ENCODE measurements around the gene FBP2.

FBP2 gene

GRCh38 chr9:94599102-94599501, 5.5 kb upstream of the FBP2 start:
- no peak for TF ChIP-seq MAX (IDR thresholded peaks at IDR 0.05)
- TF ChIP-seq CREB1 (IDR thresholded peaks at IDR 0.05; ENCODE audit: low read depth) = no peak
- TF ChIP-seq TEAD4 (IDR thresholded peaks at IDR 0.05) = no peak
- no peak for TF ChIP-seq ZBTB7A (IDR thresholded peaks at IDR 0.05; ENCODE audit: low read depth)
- no peak for TF ChIP-seq REST (IDR thresholded peaks at IDR 0.05; ENCODE audit: low read depth)
- no peak for TF ChIP-seq TAF1 (IDR thresholded peaks at IDR 0.05; ENCODE audit: low read depth)
- TF ChIP-seq TCF12 (IDR thresholded peaks at IDR 0.05; ENCODE audit: low read depth) = no peak
- no peak for TF ChIP-seq EGR1 (IDR thresholded peaks at IDR 0.05)
- no peak for TF ChIP-seq YY1 (IDR thresholded peaks at IDR 0.05; ENCODE audit: low read depth)
- no peak for TF ChIP-seq RAD21 (IDR thresholded peaks at IDR 0.05; ENCODE audit: low read depth)
- TF ChIP-seq EP300 (IDR thresholded peaks at IDR 0.05; ENCODE audit: borderline replicate concordance) = no peak
- TF ChIP-seq NFIC (IDR thresholded peaks at IDR 0.05) = no peak
- no peak for TF ChIP-seq USF1 (IDR thresholded peaks at IDR 0.05)

GRCh38 chr9:94591876-94592275, 1.7 kb downstream of the FBP2 start:
- no peak for TF ChIP-seq ZBTB7A (IDR thresholded peaks at IDR 0.05; ENCODE audit: low read depth)
- no peak for TF ChIP-seq NFIC (IDR thresholded peaks at IDR 0.05)
- TF ChIP-seq CEBPB (IDR thresholded peaks at IDR 0.05) = no peak
- TF ChIP-seq TCF12 (IDR thresholded peaks at IDR 0.05; ENCODE audit: low read depth) = no peak
- no peak for TF ChIP-seq MAX (IDR thresholded peaks at IDR 0.05)
- TF ChIP-seq EGR1 (IDR thresholded peaks at IDR 0.05) = no peak
- TF ChIP-seq TAF1 (IDR thresholded peaks at IDR 0.05; ENCODE audit: low read depth) = no peak
- TF ChIP-seq YY1 (IDR thresholded peaks at IDR 0.05; ENCODE audit: low read depth) = no peak
- no peak for TF ChIP-seq USF1 (IDR thresholded peaks at IDR 0.05)
- no peak for TF ChIP-seq FOXM1 (IDR thresholded peaks at IDR 0.05; ENCODE audit: borderline replicate concordance, low read depth)
- TF ChIP-seq REST (IDR thresholded peaks at IDR 0.05; ENCODE audit: low read depth) = no peak
- no peak for TF ChIP-seq EP300 (IDR thresholded peaks at IDR 0.05; ENCODE audit: borderline replicate concordance)
- TF ChIP-seq CREB1 (IDR thresholded peaks at IDR 0.05; ENCODE audit: low read depth) = no peak
- TF ChIP-seq TEAD4 (IDR thresholded peaks at IDR 0.05) = no peak
- TF ChIP-seq RAD21 (IDR thresholded peaks at IDR 0.05; ENCODE audit: low read depth) = no peak

GRCh38 chr9:94588681-94589080, 4.9 kb downstream of the FBP2 start:
- no peak for TF ChIP-seq REST (IDR thresholded peaks at IDR 0.05; ENCODE audit: low read depth)
- TF ChIP-seq CREB1 (IDR thresholded peaks at IDR 0.05; ENCODE audit: low read depth) = no peak
- no peak for TF ChIP-seq YY1 (IDR thresholded peaks at IDR 0.05; ENCODE audit: low read depth)
- no peak for TF ChIP-seq CEBPB (IDR thresholded peaks at IDR 0.05)
- no peak for TF ChIP-seq TAF1 (IDR thresholded peaks at IDR 0.05; ENCODE audit: low read depth)
- no peak for TF ChIP-seq EP300 (IDR thresholded peaks at IDR 0.05; ENCODE audit: borderline replicate concordance)
- no peak for TF ChIP-seq RAD21 (IDR thresholded peaks at IDR 0.05; ENCODE audit: low read depth)

GRCh38 chr9:94586814-94587213, 6.8 kb downstream of the FBP2 start:
- no peak for TF ChIP-seq CREB1 (IDR thresholded peaks at IDR 0.05; ENCODE audit: low read depth)
- no peak for TF ChIP-seq ZBTB7A (IDR thresholded peaks at IDR 0.05; ENCODE audit: low read depth)
- TF ChIP-seq TEAD4 (IDR thresholded peaks at IDR 0.05) = no peak
- TF ChIP-seq NFIC (IDR thresholded peaks at IDR 0.05) = no peak
- no peak for TF ChIP-seq TAF1 (IDR thresholded peaks at IDR 0.05; ENCODE audit: low read depth)
- TF ChIP-seq RAD21 (IDR thresholded peaks at IDR 0.05; ENCODE audit: low read depth) = no peak
- no peak for TF ChIP-seq MAX (IDR thresholded peaks at IDR 0.05)
- TF ChIP-seq CEBPB (IDR thresholded peaks at IDR 0.05) = no peak
- TF ChIP-seq FOXM1 (IDR thresholded peaks at IDR 0.05; ENCODE audit: borderline replicate concordance, low read depth) = no peak
- no peak for TF ChIP-seq TCF12 (IDR thresholded peaks at IDR 0.05; ENCODE audit: low read depth)
- TF ChIP-seq EP300 (IDR thresholded peaks at IDR 0.05; ENCODE audit: borderline replicate concordance) = no peak
- no peak for TF ChIP-seq USF1 (IDR thresholded peaks at IDR 0.05)
- TF ChIP-seq REST (IDR thresholded peaks at IDR 0.05; ENCODE audit: low read depth) = no peak
- TF ChIP-seq YY1 (IDR thresholded peaks at IDR 0.05; ENCODE audit: low read depth) = no peak
- no peak for TF ChIP-seq EGR1 (IDR thresholded peaks at IDR 0.05)
